Activated CD4-positive, alpha-beta memory T cell treated with anti-CD3 and anti-CD28 coated beads, Interleukin-2, amount 10 ng/mL, durations not matched to agents 7 days and 5 days (primary cell): ENCODE results near the gene BNC2. TPM values are rescaled to one million over a fixed set of nuclear protein-coding genes. Genes with fewer than 3 reads are reported as not detected.
"Not testable (repeated sequence)": the region's sequence is repeated elsewhere in the genome, so short reads cannot be mapped to it uniquely, and the experiment has no call there.

Source experiments
- CTCF ChIA-PET: fragments of 350-600 bp; sonication (Branson Sonifier 250); formaldehyde crosslinking; loops from one replicate; lab custom pipeline; 2021; ENCODE audit warnings: antibody characterized with exemption, inconsistent platforms; lab: Charles Lee
- POLR2A ChIA-PET: fragments of 350-600 bp; sonication (Branson Sonifier 250); formaldehyde crosslinking; loops from one replicate; lab custom pipeline; 2021; ENCODE audit warnings: antibody characterized with exemption; lab: Charles Lee
- DNase-seq: peaks from one replicate; pipeline ENCODE4 v3.0.0-alpha.2; 2020
- H3K27ac Mint-ChIP-seq: one replicate; pipeline ENCODE4 v1.8.0; 2021; ENCODE audit warnings: mild to moderate bottlenecking, mixed read lengths
- H3K27me3 Mint-ChIP-seq: one replicate; pipeline ENCODE4 v1.8.0; 2021; ENCODE audit warnings: mixed read lengths
- H3K36me3 Mint-ChIP-seq: one replicate; pipeline ENCODE4 v1.8.0; 2021; ENCODE audit warnings: low read depth, mixed read lengths
- H3K4me1 Mint-ChIP-seq: one replicate; pipeline ENCODE4 v1.8.0; 2021; ENCODE audit warnings: mixed read lengths
- H3K4me3 Mint-ChIP-seq: one replicate; pipeline ENCODE4 v1.8.0; 2021; ENCODE audit warnings: mild to moderate bottlenecking, mixed read lengths
- H3K9me3 Mint-ChIP-seq: one replicate; pipeline ENCODE4 v1.8.0; 2021; ENCODE audit warnings: mixed read lengths
- total RNA-seq, 2 experiments: library from RNA; stranded (reverse); gene quantifications; one replicate each; pipeline ENCODE4 v1.2.3, GENCODE V29; 2021

BNC2 gene
- total RNA-seq: not detected

DNA sequence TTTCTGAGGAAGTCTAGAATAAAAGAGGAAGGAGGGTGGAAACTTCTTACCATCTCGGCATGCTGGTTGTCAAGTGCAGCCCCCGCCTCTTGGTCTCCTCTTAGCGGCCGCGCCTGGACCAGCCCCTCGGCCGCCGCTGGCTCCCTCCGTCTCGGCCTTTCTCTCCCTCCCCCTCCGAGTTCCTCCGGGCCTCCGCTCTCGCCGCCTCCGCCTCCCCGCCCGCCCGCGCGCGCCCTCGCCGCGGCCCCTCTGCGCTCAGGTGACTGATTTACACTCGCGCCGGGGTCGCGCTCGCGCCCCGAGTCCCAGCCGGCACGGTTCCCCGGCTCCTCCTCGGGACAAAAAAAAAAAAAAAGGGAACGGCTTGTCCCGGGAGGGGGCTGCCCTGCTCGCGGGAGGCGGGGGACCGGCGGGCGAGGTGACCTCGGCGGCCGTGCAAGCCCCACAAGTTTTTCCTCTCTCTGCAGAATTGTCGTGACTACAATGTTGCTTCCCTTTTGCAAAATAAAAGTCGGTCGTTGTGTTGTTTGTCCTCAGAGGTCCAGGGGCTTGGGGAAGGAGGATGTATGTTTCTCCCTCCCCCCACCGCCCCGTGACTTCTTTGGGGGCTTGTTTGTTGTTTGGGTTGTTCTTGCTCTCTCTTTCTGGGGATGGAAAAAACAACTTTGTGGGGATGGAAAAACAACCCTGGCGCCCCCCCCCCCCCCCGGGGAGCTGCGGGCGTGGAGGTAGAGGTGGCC is at the start of gene BNC2:
Gene BNC2 (minus strand): TSS at position 75 of the 740 bp plus-strand sequence. CDS start 22 bp downstream, at position 53.
- no peaks in the 10 kb centered on the region for H3K9me3 Mint-ChIP-seq
- no peak within 1 kb of the TSS for H3K27ac Mint-ChIP-seq
- H3K4me3 Mint-ChIP-seq: no peak within 1 kb of the TSS
- DNase-seq: no peak
- H3K4me1 Mint-ChIP-seq: no peaks in the 10 kb centered on the region
- peaks cover 36% of the 10 kb centered on the region for H3K27me3 Mint-ChIP-seq
- ChIA-PET CTCF (no interaction called here), POLR2A (no interaction called here)
- H3K36me3 Mint-ChIP-seq: no peaks in the 10 kb centered on the region

DNA sequence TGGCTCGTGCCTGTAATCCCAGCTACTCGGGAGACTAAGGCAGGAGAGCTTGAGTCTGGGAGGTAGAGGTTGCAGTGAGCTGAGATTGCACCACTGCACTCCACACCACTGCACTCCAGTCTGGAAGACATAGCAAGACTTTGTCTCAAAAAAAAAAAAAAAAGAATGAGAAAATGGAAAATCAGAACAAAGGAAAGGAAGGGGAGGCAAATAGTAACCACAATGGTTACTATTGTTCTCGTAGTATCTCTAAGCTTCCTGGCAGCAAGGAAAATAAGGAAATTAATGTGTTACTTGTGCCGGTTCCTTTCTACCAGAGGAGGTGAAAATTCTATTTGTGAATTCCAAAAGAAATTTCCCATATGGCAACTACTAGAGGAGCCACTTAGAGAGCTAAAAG is 48.5 kb upstream of the BNC2 start:
- POLR2A ChIA-PET: no interaction called here
- Mint-ChIP-seq H3K36me3 (no peaks in the 10 kb centered on the region), H3K9me3 (peaks cover 24% of the 10 kb centered on the region), H3K4me1 (no peaks in the 10 kb centered on the region), H3K27me3 (no peaks in the 10 kb centered on the region), H3K4me3 (no peak overlapping the region), H3K27ac (no peak overlapping the region)
- CTCF ChIA-PET: no interaction called here
- no peak for DNase-seq

- H3K4me1 Mint-ChIP-seq: no peaks in the 10 kb centered on the region
- POLR2A ChIA-PET: no interaction called here
- no peak overlapping the region for H3K4me3 Mint-ChIP-seq
- no peak overlapping the region for H3K27ac Mint-ChIP-seq
- no peaks in the 10 kb centered on the region for H3K27me3 Mint-ChIP-seq
- peaks cover 21% of the 10 kb centered on the region for H3K9me3 Mint-ChIP-seq
- H3K36me3 Mint-ChIP-seq: no peaks in the 10 kb centered on the region
- CTCF ChIA-PET: no interaction called here
- DNase-seq: no peak
Observed at GRCh38 chr9:16915126-16915831, 44.8 kb upstream of the BNC2 start.

GRCh38 chr9:16912197-16912596 is 41.7 kb upstream of the BNC2 start:
- no peak for DNase-seq
- ChIA-PET POLR2A (no interaction called here), CTCF (no interaction called here)
- H3K27ac Mint-ChIP-seq: no peak overlapping the region
- no peaks in the 10 kb centered on the region for H3K27me3 Mint-ChIP-seq
- peaks cover 15% of the 10 kb centered on the region for H3K9me3 Mint-ChIP-seq
- H3K36me3 Mint-ChIP-seq: no peaks in the 10 kb centered on the region
- no peak overlapping the region for H3K4me3 Mint-ChIP-seq
- no peaks in the 10 kb centered on the region for H3K4me1 Mint-ChIP-seq

DNA sequence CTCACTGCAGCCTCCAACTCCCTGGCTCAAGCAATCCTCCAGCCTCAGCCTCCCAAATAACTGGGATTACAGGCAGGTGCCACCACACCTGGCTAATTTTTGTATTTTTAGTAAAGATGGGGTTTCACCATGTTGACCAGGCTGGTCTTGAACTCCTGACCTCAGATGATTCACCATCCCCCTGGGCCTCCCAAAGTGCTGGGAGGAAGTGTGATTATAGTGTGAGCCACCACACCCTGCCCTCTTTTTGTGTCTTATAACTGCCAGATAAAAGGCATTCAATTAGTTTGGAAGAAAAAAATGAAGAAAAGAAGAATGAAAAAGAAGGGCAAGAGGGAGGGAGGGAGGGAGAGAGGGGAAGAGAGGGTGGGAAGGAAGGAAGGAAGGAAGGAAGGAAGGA is 37.7 kb upstream of the BNC2 start:
- DNase-seq, H3K27me3 Mint-ChIP-seq, H3K27ac Mint-ChIP-seq, POLR2A ChIA-PET, H3K4me3 Mint-ChIP-seq, CTCF ChIA-PET, H3K4me1 Mint-ChIP-seq, H3K36me3 Mint-ChIP-seq: not testable (repeated sequence)
- peaks cover 13% of the 10 kb centered on the region for H3K9me3 Mint-ChIP-seq

DNA sequence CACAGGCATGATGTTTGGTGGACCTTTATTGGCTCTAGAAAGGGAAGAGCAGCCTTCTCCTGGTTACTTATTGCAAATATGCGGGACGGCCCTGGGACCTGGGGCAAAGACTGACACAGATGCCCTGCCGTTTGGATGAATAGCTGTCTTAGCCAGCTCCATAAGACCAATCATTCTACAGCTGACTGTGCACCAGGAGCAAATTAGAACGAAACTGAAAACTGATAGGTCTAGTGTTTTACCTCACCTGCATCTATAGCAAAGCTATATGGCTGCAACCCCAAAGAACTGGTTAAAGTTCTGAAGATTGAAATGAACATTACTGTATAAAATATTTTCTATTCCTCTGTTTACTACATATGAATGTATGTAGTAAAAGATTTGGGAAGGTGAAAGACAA is 34.2 kb upstream of the BNC2 start:
- POLR2A ChIA-PET: no interaction called here
- H3K27ac Mint-ChIP-seq: no peak overlapping the region
- H3K4me3 Mint-ChIP-seq: no peak overlapping the region
- no peaks in the 10 kb centered on the region for H3K27me3 Mint-ChIP-seq
- CTCF ChIA-PET: no interaction called here
- H3K36me3 Mint-ChIP-seq: no peaks in the 10 kb centered on the region
- DNase-seq: no peak
- H3K4me1 Mint-ChIP-seq: no peaks in the 10 kb centered on the region
- H3K9me3 Mint-ChIP-seq: peaks cover 9% of the 10 kb centered on the region

DNA sequence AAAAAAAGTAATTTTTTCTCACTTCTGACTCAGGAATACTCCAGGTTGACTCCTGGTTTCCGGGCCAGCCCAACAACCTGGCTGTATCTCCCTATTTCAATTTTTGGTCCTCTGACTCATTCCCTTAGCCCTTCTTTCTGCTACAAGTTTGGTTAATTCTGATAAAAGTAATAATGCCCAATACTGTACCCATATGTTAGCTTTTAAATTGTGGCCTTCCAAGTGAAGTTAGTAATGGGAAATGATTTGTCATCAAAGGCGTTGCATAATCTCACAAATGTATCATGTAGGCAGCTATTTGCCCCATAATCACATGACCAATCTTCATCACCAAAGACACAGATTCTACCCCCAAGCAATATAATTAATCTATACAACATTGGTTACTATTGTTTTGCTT is 31.1 kb upstream of the BNC2 start:
- no peak overlapping the region for H3K27ac Mint-ChIP-seq
- no peak overlapping the region for H3K4me3 Mint-ChIP-seq
- no peaks in the 10 kb centered on the region for H3K36me3 Mint-ChIP-seq
- ChIA-PET POLR2A (interaction anchor here (0.6 kb wide), 1 partner anchor 132 kb away, joined by 3 read pairs; no protein-coding TSS in a partner anchor), CTCF (no interaction called here)
- H3K27me3 Mint-ChIP-seq: no peaks in the 10 kb centered on the region
- no peak for DNase-seq
- H3K9me3 Mint-ChIP-seq: peaks cover 8% of the 10 kb centered on the region
- no peaks in the 10 kb centered on the region for H3K4me1 Mint-ChIP-seq

DNA sequence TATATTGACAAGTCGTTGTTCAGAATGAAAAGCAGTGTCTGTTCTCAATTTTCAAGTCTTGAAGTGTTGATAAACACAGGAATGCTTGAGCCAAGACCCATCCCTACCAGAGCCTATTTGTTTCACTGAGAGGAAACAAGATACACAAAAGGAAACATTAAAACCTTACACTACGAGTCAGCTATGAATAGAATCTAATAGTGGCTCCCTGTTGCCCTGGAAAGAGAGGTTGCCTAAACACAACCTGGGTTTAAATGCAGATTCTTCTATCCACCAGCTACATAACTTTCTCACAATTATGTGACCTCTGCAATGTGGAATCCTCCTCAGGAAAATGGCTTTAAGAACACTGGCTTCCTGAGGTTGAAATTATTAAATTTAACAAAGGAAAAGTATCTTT is 29.1 kb upstream of the BNC2 start:
- H3K27me3 Mint-ChIP-seq: no peaks in the 10 kb centered on the region
- POLR2A ChIA-PET: no interaction called here
- no peak for DNase-seq
- CTCF ChIA-PET: no interaction called here
- no peaks in the 10 kb centered on the region for H3K36me3 Mint-ChIP-seq
- H3K27ac Mint-ChIP-seq: no peak overlapping the region
- peaks cover 6% of the 10 kb centered on the region for H3K9me3 Mint-ChIP-seq
- H3K4me1 Mint-ChIP-seq: no peaks in the 10 kb centered on the region
- H3K4me3 Mint-ChIP-seq: no peak overlapping the region

GRCh38 chr9:16898464-16898863 is 28.0 kb upstream of the BNC2 start:
- POLR2A ChIA-PET: no interaction called here
- Mint-ChIP-seq H3K27ac (no peak overlapping the region), H3K36me3 (no peaks in the 10 kb centered on the region), H3K9me3 (peaks cover 3% of the 10 kb centered on the region), H3K4me3 (no peak overlapping the region), H3K4me1 (no peaks in the 10 kb centered on the region), H3K27me3 (no peaks in the 10 kb centered on the region)
- DNase-seq: no peak
- CTCF ChIA-PET: no interaction called here

DNA sequence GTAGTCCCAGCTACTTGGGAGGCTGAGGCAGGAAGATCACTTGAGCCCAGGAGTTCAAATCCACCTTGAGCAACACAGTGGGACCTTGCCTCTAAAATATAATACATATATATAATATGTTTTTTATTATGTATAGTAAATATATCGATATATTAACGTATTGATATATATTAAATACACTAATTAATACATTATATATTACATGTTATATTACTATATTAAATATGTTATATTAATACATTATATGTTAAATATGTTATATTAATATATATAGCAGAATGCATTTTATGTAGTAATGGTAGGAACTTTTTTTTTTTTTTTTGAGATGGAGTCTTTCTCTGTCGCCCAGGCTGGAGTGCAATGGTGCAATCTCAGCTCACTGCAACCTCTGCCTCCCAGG is 18.1 kb upstream of the BNC2 start:
- no peaks in the 10 kb centered on the region for H3K4me1 Mint-ChIP-seq
- POLR2A ChIA-PET: no interaction called here
- H3K9me3 Mint-ChIP-seq: peaks cover 24% of the 10 kb centered on the region
- no peak overlapping the region for H3K4me3 Mint-ChIP-seq
- H3K36me3 Mint-ChIP-seq: no peaks in the 10 kb centered on the region
- CTCF ChIA-PET: no interaction called here
- no peaks in the 10 kb centered on the region for H3K27me3 Mint-ChIP-seq
- DNase-seq: no peak
- H3K27ac Mint-ChIP-seq: no peak overlapping the region

DNA sequence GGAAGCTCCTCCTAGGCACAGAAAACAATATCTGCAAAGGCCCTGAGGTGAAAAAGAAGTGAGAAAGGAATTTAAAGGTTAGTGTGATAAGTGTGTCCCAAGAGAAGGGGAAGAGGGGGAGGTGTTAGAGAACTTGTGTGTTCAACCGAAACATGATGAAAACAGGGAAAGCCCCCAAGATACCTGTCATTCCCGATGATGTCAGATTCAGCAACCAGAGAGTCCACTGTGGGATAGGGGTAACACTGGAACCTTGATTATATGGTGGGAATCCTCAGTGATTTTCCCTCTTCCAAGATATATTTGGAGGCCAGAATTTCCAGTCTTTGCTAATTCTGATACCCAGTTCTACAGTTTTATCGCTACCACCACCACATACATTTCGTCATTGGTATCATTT is 15.5 kb upstream of the BNC2 start:
- peaks cover 24% of the 10 kb centered on the region for H3K9me3 Mint-ChIP-seq
- H3K36me3 Mint-ChIP-seq: no peaks in the 10 kb centered on the region
- H3K4me3 Mint-ChIP-seq: no peak overlapping the region
- DNase-seq: no peak
- CTCF ChIA-PET: no interaction called here
- POLR2A ChIA-PET: no interaction called here
- no peak overlapping the region for H3K27ac Mint-ChIP-seq
- H3K27me3 Mint-ChIP-seq: no peaks in the 10 kb centered on the region
- H3K4me1 Mint-ChIP-seq: no peaks in the 10 kb centered on the region

- ChIA-PET CTCF (no interaction called here), POLR2A (no interaction called here)
- Mint-ChIP-seq H3K9me3 (peaks cover 27% of the 10 kb centered on the region), H3K36me3 (no peaks in the 10 kb centered on the region), H3K4me1 (no peaks in the 10 kb centered on the region), H3K27me3 (no peaks in the 10 kb centered on the region), H3K27ac (no peak overlapping the region), H3K4me3 (no peak overlapping the region)
- no peak for DNase-seq
Observed at GRCh38 chr9:16884952-16885513, 14.6 kb upstream of the BNC2 start.

- Mint-ChIP-seq H3K27me3 (no peaks in the 10 kb centered on the region), H3K27ac (no peak overlapping the region)
- CTCF ChIA-PET: no interaction called here
Observed at GRCh38 chr9:16884373-16884772, 13.9 kb upstream of the BNC2 start.

More at GRCh38 chr9:16884373-16884772, 13.9 kb upstream of the BNC2 start:
- Mint-ChIP-seq H3K36me3 (no peaks in the 10 kb centered on the region), H3K4me3 (no peak overlapping the region), H3K4me1 (no peaks in the 10 kb centered on the region), H3K9me3 (peaks cover 27% of the 10 kb centered on the region)
- POLR2A ChIA-PET: no interaction called here
- DNase-seq: no peak
